Measurements from ENCODE around the gene GFI1B. TPM values are rescaled to one million over a fixed set of nuclear protein-coding genes. Genes with fewer than 3 reads are reported as not detected.
"Not testable (repeated sequence)": the region's sequence is repeated elsewhere in the genome, so short reads cannot be mapped to it uniquely, and the experiment has no call there.

The GFI1B gene
- total RNA-seq, 1 donor from 2014 or later, result not detected

DNA sequence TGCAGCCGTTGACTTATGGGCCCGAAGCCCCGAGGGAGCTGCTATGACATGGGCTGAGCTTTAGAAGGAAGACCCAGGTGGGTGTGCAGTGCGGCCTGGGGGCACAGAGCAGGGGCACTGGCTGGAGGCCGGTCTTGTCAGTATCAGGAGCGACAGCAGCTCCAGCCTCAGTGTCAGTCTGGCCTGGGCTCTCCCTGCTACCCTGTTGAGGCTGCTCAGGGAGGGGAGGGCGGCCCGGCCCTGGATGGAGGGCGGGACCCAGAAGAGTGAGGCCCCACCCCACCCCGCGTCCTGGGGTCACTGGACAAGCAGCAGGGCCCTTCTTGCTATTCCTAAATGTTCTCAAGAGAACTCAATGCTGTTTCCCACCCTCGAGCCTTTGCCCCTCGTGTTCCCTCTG is 18.0 kb downstream of the GFI1B start:
- TF ChIP-seq, protein P1, sequence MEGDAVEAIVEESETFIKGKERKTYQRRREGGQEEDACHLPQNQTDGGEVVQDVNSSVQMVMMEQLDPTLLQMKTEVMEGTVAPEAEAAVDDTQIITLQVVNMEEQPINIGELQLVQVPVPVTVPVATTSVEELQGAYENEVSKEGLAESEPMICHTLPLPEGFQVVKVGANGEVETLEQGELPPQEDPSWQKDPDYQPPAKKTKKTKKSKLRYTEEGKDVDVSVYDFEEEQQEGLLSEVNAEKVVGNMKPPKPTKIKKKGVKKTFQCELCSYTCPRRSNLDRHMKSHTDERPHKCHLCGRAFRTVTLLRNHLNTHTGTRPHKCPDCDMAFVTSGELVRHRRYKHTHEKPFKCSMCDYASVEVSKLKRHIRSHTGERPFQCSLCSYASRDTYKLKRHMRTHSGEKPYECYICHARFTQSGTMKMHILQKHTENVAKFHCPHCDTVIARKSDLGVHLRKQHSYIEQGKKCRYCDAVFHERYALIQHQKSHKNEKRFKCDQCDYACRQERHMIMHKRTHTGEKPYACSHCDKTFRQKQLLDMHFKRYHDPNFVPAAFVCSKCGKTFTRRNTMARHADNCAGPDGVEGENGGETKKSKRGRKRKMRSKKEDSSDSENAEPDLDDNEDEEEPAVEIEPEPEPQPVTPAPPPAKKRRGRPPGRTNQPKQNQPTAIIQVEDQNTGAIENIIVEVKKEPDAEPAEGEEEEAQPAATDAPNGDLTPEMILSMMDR (conservative IDR thresholded peaks at IDR 0.05), result no peak
- H3K27me3 Mint-ChIP-seq (ENCODE audit: low read depth), result peaks cover 32% of the 10 kb centered on the region
- H3K9me3 Mint-ChIP-seq, result no peaks in the 10 kb centered on the region
- H3K4me3 Mint-ChIP-seq, result no peak overlapping the region
- H3K27ac Mint-ChIP-seq (ENCODE audit: unreplicated experiment), result no peak overlapping the region
- no peaks in the 10 kb centered on the region for H3K36me3 Mint-ChIP-seq (ENCODE audit: low read depth)
- no peak for DNase-seq (ENCODE audit: low read depth, low spot score)
- H3K4me1 Mint-ChIP-seq, result peaks cover 5% of the 10 kb centered on the region

DNA sequence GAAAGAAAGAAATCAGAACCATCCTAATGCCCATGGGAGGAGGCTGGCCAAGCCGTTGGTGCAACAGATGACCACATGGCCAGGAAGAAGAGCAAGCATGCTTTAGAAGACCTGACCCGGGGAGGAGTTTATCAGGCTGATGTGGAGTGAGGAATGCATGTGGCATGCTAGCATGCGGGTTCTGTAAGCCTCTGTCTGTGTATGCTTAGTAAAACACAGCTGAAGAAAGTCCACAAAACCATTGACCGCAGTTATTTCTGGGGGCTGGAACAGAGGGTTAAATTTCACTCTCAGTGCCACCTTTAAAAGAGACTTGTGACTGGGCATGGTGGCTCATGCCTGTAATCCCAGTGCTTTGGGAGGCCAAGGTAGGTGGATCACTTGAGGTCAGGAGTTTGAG is 19.1 kb downstream of the GFI1B start:
- Mint-ChIP-seq H3K4me1 (peaks cover 5% of the 10 kb centered on the region), H3K36me3 (ENCODE audit: low read depth) (no peaks in the 10 kb centered on the region), H3K9me3 (no peaks in the 10 kb centered on the region), H3K27me3 (ENCODE audit: low read depth) (peaks cover 36% of the 10 kb centered on the region), H3K27ac (ENCODE audit: unreplicated experiment) (no peak overlapping the region), H3K4me3 (no peak overlapping the region)
- no peak for DNase-seq (ENCODE audit: low read depth, low spot score)
- TF ChIP-seq, protein P1 (conservative IDR thresholded peaks at IDR 0.05), result no peak

DNA sequence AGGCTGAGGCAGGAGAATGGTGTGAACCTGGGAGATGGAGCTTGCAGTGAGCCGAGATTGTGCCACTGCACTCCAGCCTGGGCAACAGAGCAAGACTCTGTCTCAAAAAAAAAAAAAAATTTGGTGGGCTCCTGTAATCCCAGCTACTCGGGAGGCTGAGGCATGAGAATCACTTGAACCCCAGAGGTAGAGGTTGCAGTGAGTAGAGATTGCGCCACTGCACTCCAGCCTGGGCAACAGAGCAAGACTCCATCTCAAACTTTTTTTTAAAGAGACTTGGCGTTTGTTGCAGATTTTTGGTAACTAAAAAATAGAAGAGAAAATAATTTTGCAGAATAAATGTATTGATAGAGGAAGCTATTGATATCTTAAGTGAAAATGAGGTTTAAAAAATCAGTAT is 19.7 kb downstream of the GFI1B start:
- DNase-seq (ENCODE audit: low read depth, low spot score); H3K4me1 Mint-ChIP-seq; H3K4me3 Mint-ChIP-seq; H3K9me3 Mint-ChIP-seq; H3K36me3 Mint-ChIP-seq (ENCODE audit: low read depth); H3K27ac Mint-ChIP-seq (ENCODE audit: unreplicated experiment): not testable (repeated sequence)
- H3K27me3 Mint-ChIP-seq (ENCODE audit: low read depth), result peaks cover 39% of the 10 kb centered on the region

DNA sequence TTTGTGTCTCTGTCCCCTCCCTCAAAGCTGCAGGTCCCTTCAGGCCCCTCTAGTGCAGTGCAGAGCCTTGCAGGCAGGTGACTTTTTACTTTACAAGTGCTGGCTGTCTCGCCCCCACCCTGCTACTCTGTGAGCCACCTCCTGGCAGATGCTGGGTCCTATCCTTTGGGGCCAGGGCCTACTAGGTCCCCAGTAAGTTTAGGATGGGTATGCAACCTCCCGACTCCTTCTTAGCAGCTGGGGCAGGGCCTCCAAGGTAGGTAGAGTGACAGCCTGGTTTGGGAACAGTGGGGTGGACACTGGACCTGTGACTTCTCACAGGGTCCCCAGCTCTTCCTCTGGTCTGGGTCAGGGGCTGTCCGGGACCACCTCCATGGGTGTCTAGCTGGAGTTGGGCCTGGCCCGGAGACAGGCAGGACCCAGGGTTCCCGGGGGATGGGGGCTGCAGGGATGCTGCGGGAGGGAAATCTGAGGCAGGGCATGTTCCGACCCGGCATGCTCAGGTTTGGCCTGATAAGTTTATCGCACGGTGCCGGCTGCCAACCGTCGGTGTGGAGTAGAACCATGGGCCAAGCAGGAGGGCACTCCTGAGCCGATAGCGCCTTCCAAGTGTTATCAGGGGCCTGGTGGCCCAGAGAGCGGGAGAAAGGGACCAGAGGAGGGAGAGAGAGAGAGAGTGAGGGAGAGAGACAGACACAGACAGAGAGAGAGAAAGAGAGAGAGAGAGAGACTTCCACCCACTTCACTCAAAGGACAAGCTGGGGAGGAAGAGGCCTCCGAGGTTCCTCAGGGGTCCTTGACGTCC is 20.5 kb downstream of the GFI1B start:
- Mint-ChIP-seq H3K9me3 (no peaks in the 10 kb centered on the region), H3K27ac (ENCODE audit: unreplicated experiment) (no peak overlapping the region), H3K27me3 (ENCODE audit: low read depth) (peaks cover 43% of the 10 kb centered on the region), H3K4me1 (peaks cover 13% of the 10 kb centered on the region), H3K36me3 (ENCODE audit: low read depth) (no peaks in the 10 kb centered on the region), H3K4me3 (no peak overlapping the region)
- no peak for DNase-seq (ENCODE audit: low read depth, low spot score)
- TF ChIP-seq, protein P1 (conservative IDR thresholded peaks at IDR 0.05), result no peak

DNA sequence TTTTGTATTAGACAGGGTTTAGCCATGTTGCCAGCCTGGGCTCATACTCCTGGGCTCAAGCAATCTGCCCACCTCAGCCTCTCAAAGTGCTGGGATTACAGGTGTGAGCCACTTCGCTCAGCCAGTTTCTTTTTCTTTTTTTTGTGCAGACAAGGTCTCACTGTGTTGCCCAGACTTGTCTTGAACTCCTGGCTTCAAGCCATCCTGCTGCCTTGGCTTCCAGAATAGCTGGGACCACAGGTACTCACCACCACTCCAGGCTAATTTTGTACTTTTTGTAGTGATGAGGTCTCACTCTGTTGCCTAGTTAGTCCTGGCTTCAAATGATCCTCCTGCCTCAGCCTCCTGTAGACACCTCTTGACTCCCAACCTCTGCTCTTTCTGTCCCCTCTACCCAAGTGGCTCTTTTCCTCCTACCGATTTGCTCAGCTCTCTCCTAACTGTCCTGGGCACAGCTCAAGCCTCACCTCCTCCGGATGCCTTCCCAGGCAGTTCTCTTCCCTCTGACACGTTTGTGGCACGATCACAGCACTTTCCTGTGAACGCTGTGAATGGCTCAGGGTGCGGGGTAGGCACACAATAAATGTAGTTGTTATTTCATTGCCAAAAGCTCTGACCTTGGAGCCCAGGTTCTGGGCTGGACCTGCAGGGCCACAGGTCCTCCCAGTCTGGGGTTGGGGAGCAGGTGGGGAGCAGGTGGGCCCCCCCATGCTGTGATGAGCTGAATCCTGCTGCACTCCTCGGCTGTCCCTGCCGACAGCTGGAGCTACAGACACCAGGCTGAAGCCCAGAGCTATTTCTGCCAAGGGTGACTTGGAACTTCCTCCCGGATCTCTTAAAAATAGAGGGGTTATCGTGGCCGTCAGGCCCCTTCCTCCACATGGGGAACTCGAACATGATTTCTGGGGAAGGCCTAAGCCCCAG is 23.9 kb downstream of the GFI1B start:
- TF ChIP-seq, protein P1 (conservative IDR thresholded peaks at IDR 0.05), result no peak
- Mint-ChIP-seq H3K4me3 (no peak overlapping the region), H3K27me3 (ENCODE audit: low read depth) (peaks cover 43% of the 10 kb centered on the region), H3K36me3 (ENCODE audit: low read depth) (no peaks in the 10 kb centered on the region), H3K9me3 (peaks cover 6% of the 10 kb centered on the region), H3K27ac (ENCODE audit: unreplicated experiment) (no peak overlapping the region), H3K4me1 (peaks cover 11% of the 10 kb centered on the region)
- DNase-seq (ENCODE audit: low read depth, low spot score), result no peak
